OCI-LY7 (cell line): ENCODE data around the gene CNIH3.

Experiments used
- CTCF ChIP-seq: fragments of 200-600 bp; sonication (generic); conservative IDR thresholded peaks from 2 replicates; pipeline ENCODE4 v1.5.1; 2014; ENCODE audit warnings: mild to moderate bottlenecking, antibody characterized with exemption, low read length, moderate library complexity, mixed read lengths
- EZH2phosphoT487 ChIP-seq: fragments of 200-600 bp; sonication (generic); IDR thresholded peaks from 2 replicates; pipeline ENCODE4 v1.6.1; 2018; ENCODE audit warnings: low read depth, borderline replicate concordance, mild to moderate bottlenecking, mixed run types, antibody characterized with exemption, low read length, moderate library complexity, mixed read lengths

GRCh38 chr1:224679606-224680005 is 63.5 kb downstream of the CNIH3 start:
- TF ChIP-seq CTCF, result no peak
- TF ChIP-seq EZH2phosphoT487, result no peak
